Amniotic stem cell (primary cell): ENCODE results near the gene LAPTM5.
"Not testable (repeated sequence)": the region's sequence is repeated elsewhere in the genome, so short reads cannot be mapped to it uniquely, and the experiment has no call there.

Experiments
- DNase-seq: peaks from one replicate; lab custom pipeline; 2025; lab: John Stamatoyannopoulos, UW

Gene LAPTM5, protein sequence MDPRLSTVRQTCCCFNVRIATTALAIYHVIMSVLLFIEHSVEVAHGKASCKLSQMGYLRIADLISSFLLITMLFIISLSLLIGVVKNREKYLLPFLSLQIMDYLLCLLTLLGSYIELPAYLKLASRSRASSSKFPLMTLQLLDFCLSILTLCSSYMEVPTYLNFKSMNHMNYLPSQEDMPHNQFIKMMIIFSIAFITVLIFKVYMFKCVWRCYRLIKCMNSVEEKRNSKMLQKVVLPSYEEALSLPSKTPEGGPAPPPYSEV

GRCh38 chr1:30757352-30758120, at the start of gene LAPTM5:
TSS of gene LAPTM5 (minus strand) at chr1:30757774. CDS start at chr1:30757745, 29 bp downstream.
- no peak for DNase-seq

DNA sequence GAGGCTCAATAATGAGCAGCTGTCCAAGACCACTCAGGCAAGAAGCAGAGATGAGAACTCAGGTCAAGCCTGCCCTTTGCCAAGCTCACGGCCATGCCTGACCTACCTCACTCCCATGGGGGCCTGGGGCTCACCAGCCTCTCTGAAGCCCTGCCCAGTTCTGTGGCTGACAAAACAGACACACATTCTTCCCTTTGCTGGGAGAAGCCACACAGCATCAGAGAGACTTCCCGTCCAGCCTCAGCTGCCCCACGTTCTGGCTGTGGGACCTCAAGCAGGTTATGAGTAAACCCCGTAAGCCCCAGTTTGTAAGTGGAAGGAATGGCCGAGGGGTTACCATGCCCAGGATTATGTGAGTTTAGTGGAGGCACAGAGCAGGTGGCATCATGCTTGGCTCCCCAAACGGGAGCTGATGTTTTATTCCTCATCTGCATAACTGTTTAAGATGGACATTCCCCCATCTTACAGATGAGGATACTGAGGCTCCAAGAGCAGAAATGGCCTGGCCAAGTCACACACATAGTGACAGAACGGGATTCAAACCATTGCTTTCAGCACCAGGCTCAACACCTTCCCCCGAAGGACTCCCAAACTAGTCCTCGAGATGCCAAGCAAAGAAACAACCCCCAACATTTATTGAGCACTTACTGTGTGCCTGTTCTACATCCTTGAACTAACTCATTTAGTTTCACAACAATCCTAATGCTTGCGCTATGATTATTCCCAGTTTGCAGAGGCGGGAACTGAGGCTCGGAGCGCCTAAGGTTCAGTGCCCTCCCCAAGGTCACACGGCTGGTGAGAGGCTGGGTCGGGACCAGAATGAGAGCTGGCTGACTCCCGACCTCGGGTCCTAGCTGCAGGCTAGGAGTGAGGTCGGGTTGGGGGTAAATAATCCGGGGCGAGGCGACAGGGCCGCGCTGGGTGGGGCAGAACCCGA, 49.1 kb upstream of the LAPTM5 start:
- DNase-seq: no peak

DNA sequence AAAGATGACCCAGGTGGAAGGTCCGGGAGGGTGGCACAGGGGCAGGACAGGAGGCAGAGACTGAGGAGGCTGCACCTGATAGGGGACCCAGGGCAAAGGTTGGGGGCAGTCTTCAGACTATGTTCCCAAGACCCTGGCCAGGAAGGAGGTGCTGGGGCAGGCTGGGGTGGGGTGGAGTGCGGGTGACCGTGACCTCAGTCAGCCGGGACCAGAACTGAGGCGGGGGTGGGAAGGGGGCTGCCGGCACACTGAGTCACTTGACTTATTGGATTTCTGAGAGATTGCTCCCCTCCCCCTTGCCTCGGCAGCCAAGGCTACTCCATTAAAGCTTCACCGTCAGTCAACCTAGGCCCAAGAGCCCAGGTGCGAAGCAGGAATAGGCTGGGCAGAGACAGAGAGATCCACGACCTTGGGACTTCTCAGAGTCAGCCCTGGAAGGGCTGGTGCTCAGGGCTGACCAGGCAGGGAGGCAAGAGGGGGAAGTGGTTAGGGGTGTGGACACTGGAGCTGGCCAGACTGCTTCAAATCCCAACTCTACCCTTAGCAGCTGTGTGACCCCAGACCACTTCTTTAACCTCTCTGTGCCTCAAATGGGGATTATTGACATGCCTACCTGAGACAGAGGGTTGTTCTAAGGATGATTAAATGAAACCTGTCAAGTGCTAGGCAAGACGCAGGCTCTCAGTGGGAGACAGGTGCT, 47.9 kb upstream of the LAPTM5 start:
- no peak for DNase-seq

DNA sequence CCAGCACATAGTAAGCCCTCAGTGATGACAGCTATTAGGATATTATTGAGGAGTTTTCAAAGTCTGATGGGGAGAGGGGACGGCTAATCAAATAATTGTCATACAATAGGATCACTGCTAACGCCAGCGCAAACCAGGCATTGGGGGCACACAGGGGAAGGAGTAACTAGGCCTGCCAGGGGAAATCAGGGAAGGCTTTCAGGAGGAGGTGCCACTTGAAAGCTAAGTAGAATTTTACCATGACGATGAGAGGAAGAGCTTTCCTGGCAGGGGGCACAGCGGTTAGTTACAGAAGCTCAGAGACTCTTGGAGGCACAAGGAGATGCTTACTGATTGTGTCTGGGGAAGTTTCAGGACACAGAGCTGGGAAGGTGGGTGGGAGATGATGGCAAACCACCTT, 47.2 kb upstream of the LAPTM5 start:
- no peak for DNase-seq

DNA sequence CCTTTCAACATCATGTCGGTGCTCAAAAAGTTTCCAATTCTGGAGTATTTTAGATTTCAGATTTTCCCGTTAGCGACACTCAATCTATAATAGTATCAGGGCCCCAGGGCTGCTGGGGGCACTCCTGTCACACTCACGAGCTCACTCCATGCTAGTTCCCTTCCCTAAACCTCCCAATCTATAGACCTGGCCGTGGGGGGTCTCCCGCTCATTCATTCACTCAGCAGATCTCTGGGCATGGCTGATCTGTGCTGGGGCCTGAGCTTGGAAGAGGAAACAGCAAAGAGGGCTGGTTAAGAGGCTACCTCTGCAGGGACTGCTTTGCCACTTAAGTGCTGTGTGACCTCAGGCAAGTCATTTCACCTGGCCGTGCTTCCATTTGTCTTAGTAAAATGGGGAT, 46.8 kb upstream of the LAPTM5 start:
- DNase-seq: no peak

- no peak for DNase-seq
Measured at GRCh38 chr1:30803562-30803961, 46.0 kb upstream of the LAPTM5 start.

GRCh38 chr1:30801771-30802198, 44.2 kb upstream of the LAPTM5 start:
- no peak for DNase-seq

DNA sequence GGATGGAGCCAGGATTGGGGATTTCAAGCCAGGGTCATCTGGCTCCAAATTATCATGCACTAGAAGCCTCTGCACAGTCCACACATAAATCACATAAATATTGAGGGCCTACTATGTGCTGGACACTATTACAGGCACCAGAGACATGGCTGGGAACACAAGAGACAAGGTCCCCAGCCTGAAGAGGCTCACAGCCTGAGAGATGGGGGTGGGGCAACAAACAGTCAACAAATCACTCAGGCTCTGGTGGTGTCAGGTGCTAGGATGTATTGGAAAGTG, 41.6 kb upstream of the LAPTM5 start:
- no peak for DNase-seq

DNA sequence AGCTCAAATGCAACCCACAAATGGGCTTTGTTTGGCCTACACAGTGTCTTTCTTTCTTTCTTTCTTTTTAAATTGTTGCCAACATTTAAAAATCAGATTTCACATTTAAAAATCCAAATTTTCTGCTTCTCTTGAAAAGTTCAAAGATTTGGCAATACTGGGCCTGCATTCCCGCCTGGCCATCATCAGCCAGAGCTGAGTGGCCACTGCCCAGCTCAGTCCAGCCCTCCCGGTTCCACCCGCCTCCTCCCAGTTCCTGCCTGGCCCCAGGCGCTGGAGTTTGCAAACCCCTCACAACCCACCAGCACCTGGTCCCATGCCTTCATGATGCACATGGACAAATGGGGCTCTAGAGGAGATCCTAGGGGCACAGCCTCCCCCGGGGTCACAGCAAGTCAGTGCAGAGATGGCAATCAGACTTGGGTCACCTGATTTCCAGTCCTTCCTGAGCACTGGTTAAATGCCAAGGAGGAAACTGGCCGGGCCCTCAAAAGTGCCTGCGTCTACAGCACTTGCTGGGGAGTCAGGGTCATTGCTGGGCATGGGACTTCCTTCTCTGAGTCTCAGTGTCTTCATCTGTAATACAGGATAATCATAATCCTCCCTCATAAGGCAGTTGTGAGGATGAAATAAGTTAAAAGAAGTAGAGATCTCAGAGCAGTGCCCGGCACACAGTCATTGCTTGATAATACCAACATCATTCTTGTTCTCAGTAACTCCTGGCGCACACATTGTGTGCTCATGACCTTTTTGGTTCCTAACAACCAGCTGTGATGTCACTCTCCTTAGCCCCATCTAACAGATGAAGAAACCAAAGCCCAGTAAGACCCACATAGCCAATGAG, 41.0 kb upstream of the LAPTM5 start:
- no peak for DNase-seq

DNA sequence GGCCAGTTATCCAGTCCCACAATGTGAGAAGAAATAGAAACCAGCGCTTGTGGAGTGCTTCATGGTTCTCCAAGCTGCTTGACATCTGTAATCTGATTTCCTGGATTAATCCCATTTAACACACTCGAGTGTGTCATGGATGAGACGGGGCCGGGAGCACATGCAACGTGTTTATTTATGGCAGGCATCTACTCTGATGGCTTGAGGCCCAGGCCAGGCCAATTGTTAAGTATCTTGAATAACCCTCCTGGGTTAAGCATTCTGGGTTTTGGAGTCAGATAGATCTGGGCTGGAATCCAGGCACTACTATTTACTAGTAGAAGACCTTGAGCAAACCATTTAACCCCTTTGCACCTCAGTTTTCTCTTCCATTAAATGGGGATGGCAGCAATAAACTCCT, 37.5 kb upstream of the LAPTM5 start:
- DNase-seq: no peak

- DNase-seq: no peak
Measured at GRCh38 chr1:30794260-30794659, 36.7 kb upstream of the LAPTM5 start.

DNA sequence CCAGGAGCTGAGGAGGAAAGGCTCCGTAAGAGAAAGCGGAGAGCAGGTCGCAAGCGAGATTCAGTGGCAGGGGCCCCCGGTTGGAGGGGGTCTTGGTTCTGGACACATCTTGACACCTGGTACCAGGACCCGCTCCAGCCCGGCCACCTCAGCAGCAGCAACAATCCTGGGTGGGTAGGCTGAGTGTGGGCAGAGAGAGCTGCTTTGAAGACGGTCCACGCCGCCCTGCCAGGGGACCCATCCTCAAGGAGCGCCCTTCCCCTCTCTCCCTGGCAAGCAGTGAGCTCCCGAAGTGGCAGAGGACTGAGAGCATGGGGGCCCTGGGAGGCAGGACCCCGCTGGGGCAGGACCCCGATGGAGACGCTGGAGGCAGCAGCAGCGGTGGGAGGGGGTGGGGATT, 35.6 kb upstream of the LAPTM5 start:
- DNase-seq: no peak

- no peak for DNase-seq
Measured at GRCh38 chr1:30791868-30792267, 34.3 kb upstream of the LAPTM5 start.

DNA sequence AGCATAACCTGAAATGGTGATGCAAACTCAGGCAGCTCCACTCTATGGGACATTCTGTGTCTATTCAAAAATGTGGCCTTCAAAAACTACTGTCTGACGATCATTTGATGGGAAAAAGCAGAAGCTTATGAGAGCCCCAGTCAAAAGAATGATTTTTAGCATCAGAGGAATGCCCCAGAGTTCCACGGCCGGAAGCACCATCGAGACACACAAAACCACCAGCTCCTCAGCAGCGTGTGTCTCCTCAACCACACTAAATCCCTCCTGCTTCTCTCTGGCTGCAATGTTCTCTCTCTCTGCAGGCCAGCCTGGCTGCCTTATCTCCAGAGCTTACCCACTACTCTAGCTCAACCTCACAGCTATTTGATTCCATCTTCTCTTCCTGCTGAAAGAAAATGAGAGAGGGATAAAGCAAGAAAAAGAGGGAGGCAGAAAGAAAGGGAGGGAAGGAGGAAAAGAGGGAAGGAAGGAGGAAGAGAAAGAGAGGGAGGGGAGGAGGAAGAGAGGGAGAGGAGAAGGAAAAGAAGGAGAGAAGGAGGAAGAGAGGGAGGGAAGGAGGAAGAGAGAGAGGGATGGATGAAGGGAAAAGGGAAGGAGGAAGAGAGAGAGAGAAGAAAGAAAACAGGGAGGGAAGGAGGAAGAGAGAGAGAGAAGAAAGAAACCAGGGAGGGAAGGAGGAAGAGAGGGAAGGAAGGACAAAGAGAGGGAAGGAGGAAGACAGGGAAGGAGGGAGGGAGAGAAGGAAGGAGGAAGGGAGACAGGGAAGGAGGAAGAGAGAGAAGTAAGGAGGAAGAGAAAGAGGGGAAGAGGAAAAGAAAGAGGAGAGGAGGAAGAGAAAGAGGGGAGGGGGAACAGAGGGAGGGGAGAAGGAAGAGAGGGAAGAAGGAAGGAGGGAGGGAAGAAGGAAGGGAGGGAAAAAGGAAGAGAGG, 33.5 kb upstream of the LAPTM5 start:
- no peak for DNase-seq

- not testable (repeated sequence) for DNase-seq
Measured at GRCh38 chr1:30790256-30790525, 32.6 kb upstream of the LAPTM5 start.

DNA sequence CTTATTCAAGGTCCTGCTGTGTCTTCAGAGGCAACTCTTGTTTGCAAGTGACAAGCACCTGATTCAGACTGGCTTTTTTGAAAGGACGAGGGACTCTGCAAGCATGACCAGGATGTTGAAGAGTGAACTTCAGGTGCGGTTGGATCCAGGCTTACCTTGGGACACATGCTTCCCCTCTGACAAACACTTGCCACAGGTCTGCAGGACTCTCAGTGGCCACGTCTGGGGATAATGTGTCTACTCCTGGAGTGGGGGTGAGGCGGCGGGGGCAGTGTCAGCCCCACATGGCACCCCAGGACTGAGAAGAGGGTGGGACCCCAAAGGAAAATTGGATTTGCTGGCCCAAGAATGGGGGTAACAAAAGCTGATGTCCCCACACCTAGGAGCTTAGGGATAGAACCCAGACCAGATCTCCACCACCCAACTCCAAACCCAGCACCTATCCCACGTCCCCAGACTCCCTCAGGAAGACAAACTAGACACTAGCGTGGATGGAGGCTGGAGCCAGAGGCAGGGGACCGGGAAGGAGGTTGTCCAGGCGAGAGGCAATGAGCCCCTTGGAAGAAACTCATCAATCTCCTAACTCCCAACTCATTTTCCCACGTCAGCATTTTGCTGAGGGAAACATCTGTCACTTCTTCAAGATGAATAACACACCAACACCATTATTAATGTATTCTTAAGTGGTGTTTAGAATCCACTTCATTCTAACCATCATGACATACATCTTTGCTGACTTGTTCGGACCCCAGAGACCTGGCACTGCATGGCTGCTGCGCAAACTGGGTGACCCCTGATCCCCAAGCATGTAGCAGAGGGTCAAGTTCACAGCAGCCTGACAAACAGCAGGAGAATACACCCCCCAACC, 32.0 kb upstream of the LAPTM5 start:
- no peak for DNase-seq

DNA sequence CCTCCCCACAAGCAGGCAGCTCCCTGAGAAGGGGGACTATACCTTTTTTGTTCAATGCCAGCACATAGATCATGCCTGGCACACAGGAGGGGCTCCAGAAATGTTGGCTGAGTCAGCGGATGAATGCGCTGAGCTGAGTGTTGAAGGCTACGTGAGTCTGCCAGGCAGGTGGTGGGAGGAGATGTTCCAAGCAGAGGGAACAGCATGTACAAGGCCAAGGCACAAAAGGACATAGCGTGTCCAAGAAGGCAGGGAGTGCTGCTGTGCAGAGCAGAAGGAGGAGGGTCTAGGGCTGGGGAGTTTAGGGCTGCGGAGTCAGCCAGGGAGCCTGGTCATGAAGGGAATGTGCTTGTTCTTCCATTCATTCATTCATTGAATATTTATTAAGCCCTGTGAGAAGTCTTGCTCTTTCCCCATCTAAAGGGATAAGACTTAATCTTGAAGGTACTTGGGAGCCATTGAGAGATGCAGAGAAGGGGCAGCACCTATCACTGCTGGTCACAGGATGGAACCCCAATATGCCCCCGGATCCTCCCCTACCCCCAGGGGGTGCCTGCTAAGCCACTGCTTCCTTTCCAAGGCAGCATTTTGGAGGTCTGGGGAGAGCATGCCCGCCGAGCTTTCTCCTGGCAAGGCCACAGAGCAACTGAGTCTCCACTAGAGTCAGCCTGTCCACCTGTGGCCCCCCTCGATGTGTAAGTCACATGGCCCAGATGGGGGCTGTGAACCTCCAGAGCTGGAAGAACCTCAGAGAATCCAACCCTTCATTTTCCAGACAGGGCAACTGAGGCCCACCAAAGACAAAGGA, 31.2 kb upstream of the LAPTM5 start:
- DNase-seq: no peak

DNA sequence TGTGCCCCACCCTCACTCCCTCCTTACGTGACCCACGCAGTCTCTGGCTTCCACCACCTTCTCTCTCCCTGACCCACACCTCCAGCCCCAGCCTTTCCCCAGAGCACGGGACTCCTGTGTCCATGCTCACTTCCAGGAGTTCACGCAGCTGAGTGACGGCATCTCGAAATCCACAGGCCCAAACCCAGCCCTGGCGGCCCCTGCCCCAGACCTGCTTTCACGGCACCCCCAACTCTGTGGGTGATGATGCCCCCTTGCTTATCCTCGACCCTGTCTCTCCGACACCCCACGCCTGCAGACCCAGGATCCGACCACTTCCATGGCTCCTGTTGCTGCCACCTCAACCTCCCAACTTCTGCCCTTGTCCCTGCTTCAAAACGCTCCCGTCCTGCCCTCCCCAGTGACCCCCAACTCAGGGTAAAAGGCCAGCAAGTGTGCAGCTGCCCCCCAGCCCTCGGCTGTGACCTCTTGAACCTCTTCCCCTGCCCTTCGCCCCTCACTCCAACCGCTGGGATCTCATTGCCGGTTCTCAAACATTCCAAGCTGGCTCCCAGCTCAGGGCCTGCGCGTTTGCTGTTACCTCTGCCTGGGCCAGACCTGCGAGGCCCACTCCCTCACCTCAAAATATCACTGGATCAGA, 30.4 kb upstream of the LAPTM5 start:
- DNase-seq: no peak
